HFF-Myc (cell line): ENCODE results near the gene RNGTT.
"Not testable (repeated sequence)": the region's sequence is repeated elsewhere in the genome, so short reads cannot be mapped to it uniquely, and the experiment has no call there.

Experiments used
- DNase-seq: peaks from one replicate; pipeline ENCODE4 v3.0.0-alpha.2; 2011; ENCODE audit warnings: low read depth; ENCODE audit errors: extremely low read depth
- H3K4me3 ChIP-seq: replicated peaks from 2 replicates; pipeline ENCODE4 v1.5.1; 2011; ENCODE audit warnings: low read depth, mild to moderate bottlenecking, control low read depth, low read length
- TF ChIP-seq, protein P1 (sequence below): IDR thresholded peaks from 2 replicates; pipeline ENCODE4 v1.5.1; 2012; ENCODE audit warnings: mild to moderate bottlenecking, low read depth, low read length, control low read depth; ENCODE audit errors: missing control alignments

RNGTT gene

DNA sequence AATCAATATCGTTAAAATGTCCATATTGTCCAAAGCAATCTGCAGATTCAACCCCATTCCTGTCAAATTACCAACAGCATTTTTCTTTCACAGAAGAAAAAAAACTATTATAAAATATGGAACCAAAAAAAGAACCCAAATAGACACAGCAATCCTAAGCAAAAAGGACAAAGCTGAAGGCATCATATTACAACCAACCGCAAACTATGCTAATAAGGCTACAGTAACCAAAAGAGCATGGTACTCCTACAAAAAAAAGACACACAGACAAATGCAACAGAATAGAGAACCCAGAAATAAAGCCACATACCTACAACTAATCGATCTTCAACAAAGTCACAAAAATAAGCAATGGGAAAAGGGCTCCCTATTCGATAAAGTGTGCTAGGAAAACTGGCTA, 49.2 kb downstream of the RNGTT start:
- DNase-seq = no peak
- TF ChIP-seq, protein P1, sequence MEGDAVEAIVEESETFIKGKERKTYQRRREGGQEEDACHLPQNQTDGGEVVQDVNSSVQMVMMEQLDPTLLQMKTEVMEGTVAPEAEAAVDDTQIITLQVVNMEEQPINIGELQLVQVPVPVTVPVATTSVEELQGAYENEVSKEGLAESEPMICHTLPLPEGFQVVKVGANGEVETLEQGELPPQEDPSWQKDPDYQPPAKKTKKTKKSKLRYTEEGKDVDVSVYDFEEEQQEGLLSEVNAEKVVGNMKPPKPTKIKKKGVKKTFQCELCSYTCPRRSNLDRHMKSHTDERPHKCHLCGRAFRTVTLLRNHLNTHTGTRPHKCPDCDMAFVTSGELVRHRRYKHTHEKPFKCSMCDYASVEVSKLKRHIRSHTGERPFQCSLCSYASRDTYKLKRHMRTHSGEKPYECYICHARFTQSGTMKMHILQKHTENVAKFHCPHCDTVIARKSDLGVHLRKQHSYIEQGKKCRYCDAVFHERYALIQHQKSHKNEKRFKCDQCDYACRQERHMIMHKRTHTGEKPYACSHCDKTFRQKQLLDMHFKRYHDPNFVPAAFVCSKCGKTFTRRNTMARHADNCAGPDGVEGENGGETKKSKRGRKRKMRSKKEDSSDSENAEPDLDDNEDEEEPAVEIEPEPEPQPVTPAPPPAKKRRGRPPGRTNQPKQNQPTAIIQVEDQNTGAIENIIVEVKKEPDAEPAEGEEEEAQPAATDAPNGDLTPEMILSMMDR = no peak

DNA sequence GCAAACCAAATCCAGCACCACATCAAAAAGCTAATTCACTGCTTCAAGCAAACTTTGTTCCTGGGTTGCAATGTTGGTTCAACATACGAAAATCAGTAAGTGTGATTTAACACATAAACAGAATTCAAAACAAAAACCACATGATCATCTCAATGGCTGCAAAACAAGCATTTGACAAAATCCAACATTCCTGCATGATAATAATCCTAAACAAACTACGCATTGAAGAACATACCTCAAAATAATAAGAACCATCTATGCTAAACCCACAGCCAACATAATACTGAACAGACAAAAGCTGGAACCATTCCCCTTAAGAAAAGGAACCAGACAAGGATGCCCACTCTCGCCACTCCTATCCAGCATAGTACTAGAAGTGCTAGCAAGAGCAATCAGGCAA, 49.9 kb downstream of the RNGTT start:
- TF ChIP-seq, protein P1 = no peak
- H3K4me3 ChIP-seq = no peak overlapping the region
- no peak for DNase-seq

More for the DNA sequence above, 49.2 kb downstream of the RNGTT start:
- H3K4me3 ChIP-seq = no peak overlapping the region

DNA sequence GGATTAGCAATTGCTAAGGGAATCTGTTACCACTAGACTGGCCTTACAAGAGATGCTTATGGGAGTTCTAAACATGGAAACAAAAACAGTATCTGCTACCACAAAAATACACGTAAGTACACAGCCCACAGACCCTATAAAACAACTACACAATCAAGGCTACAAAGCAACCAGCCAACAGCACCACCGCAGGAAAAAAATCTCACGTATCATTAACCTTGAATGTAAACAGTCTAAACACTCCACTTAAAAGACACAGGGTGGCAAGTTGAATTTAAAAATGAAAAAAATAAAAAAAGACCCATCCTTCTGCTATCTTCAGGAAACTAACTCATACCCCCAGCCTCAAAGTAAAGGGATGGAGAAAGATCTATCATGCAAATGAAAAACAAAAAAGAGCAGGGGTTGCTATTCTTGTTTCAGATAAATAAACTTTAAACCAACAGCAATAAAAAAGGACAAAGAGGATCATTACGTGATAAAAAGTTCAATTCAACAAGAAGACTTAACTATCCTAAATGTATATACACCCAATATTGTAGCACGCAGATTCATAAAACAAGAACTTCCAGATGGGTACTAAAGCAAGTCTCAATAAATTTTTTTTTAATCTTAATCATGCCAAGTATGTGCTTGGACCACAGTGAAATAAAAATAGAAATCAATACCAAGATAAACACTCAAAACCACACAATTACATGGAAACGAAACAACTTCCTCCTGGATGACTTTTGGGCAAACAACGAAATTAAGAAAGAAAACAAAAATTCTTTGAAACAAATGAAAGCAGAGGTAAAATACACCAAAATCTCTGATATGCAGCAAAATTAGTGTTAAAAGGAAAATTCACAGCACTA, 52.3 kb downstream of the RNGTT start:
- TF ChIP-seq, protein P1 = no peak
- DNase-seq = no peak
- H3K4me3 ChIP-seq = no peak overlapping the region

DNA sequence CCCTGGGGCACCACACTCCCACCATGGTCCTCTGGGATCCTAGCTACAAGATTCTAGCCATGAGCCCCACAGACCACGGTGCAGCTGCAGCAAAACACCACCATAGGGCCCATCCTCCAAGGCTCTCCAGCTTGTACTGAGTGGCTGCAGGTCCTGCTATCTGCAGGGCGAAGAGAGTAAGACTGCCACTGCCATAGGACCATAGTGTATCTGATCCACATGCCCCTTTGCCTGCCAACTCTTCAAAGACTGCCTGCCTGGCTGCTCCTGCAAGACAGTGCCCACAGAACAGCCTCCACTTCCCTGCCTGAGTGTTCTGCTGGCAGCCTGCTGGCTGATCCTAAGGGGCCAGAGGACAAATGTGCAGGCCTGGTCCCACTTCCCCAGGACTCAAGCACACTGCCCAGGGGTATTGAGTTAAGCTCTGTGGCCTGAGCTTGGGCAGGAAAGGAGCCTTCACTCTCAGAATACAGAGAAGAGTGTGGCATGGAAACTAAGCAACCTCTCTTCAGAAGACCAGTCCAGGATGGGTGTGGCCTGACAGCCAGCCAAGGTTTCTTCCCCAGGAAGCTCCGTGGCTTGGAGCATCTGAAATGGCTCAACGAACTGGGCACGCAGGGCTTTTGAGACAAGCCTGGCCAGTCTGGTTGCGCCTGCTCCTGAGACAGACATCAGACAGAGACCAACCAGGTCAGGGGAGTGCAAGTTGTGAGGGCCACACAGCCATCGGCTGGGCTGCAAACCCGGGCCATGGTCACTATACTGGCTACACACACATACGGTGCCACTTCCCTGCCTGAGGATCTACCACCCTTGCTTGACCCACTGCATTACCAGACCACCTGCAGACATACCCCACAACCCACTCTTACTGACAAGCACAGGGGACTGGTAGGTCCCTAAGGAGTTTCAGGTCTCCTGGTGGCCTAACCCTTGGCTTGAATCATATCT, 54.5 kb downstream of the RNGTT start:
- DNase-seq = no peak
- TF ChIP-seq, protein P1 = no peak
- H3K4me3 ChIP-seq = no peak overlapping the region

DNA sequence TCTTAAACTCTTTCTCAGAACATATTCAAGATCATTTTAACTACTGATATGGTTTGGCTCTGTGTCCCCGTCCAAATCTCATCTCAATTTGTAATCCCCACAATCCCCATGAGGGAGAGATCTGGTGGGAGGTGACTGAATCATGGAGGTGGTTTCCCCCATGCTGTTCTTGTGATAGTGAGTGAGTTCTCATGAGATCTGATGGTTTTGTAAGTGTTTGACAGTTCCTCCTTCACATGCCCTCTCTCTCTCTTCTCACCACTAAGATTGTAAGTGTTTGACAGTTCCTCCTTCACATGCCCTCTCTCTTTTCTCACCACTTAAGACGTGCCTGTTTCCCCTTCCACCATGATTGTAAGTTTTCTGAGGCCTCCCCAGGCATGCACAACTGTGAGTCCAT, 56.3 kb downstream of the RNGTT start:
- DNase-seq, H3K4me3 ChIP-seq: not testable (repeated sequence)

DNA sequence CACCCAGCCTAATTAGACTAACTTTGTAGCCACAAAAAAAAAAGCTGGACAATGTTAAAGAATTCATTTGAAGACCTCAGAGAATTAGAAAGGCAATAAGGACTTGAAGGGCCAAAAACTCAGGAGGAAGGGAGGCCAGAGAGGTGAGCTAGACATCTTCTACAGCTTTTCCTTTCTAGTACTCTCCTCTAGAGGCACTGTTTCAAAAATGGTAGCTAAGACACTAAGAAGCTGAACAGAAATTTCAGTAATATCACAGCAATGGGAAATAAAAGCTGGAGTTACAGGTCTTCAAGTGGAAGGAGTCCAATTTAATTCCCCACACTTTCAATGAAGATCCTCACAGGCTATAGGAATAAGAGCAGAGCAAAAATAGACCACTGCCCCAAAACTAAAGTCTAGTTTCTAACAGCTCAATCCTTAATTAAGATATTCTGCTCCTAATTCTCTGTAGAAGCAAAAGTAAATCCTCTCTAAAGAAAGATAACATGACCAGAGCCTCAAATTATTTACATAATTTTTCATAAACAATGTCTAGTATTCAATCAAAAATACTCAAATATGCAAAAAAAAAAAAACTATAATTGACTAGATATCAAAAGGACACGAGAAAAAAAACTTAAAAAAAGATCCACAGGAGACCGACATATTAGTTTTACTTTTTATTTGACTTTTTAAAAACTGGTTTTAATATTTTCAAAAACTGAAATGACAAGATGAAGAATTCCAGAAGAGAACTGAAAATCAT, 63.7 kb downstream of the RNGTT start:
- TF ChIP-seq, protein P1 = no peak
- no peak overlapping the region for H3K4me3 ChIP-seq
- no peak for DNase-seq
